Measurements from ENCODE around the gene RTRAF.

RTRAF gene

GRCh38 chr14:51996148-51996746 is 6.9 kb downstream of the RTRAF start:
- DNase-seq = no peak

GRCh38 chr14:51998348-51998747 is 9.0 kb downstream of the RTRAF start:
- DNase-seq = no peak

- DNase-seq = no peak
These were observed 9.7 kb downstream of the RTRAF start for GRCh38 chr14:51999084-51999483.

- no peak for DNase-seq
These were observed 10.8 kb downstream of the RTRAF start for GRCh38 chr14:52000019-52000582.

- no peak for DNase-seq
These were observed 11.3 kb downstream of the RTRAF start for GRCh38 chr14:52000696-52001095.

GRCh38 chr14:52002542-52002941 is 13.2 kb downstream of the RTRAF start:
- no peak for DNase-seq

- DNase-seq = no peak
These were observed 14.0 kb downstream of the RTRAF start for GRCh38 chr14:52003324-52003723.

GRCh38 chr14:52005625-52006024 is 16.3 kb downstream of the RTRAF start:
- DNase-seq = no peak

GRCh38 chr14:52006361-52006760 is 17.0 kb downstream of the RTRAF start:
- DNase-seq = no peak

GRCh38 chr14:52007211-52007610 is 17.9 kb downstream of the RTRAF start:
- DNase-seq = no peak

GRCh38 chr14:52007637-52008036 is 18.3 kb downstream of the RTRAF start:
- DNase-seq = no peak

- no peak for DNase-seq
These were observed 18.8 kb downstream of the RTRAF start for GRCh38 chr14:52008136-52008535.

GRCh38 chr14:52010173-52010693 is 20.9 kb downstream of the RTRAF start:
- DNase-seq = no peak

- no peak for DNase-seq
These were observed 22.2 kb downstream of the RTRAF start for GRCh38 chr14:52011523-52011922.

GRCh38 chr14:52012635-52013034 is 23.3 kb downstream of the RTRAF start:
- DNase-seq = no peak

- no peak for DNase-seq
These were observed 24.7 kb downstream of the RTRAF start for GRCh38 chr14:52013984-52014600.

- no peak for DNase-seq
These were observed 25.4 kb downstream of the RTRAF start for GRCh38 chr14:52014601-52015267.

GRCh38 chr14:52015411-52016030 is 26.2 kb downstream of the RTRAF start:
- DNase-seq = peak; percentile 3

- no peak for DNase-seq
These were observed 28.9 kb downstream of the RTRAF start for GRCh38 chr14:52018252-52018651.

GRCh38 chr14:52018970-52019369 is 29.6 kb downstream of the RTRAF start:
- no peak for DNase-seq

GRCh38 chr14:52020161-52020714 is 30.9 kb downstream of the RTRAF start:
- DNase-seq = no peak

- no peak for DNase-seq
These were observed 31.7 kb downstream of the RTRAF start for GRCh38 chr14:52020866-52021717.

All from NK-92 treated with Interleukin-12 subunit alpha and Interleukin-12 subunit beta, amount 100 ng/mL, for 24 hours (cell line).